DND-41 (cell line): Measurements from ENCODE around the gene FBLN7.
"Not testable (repeated sequence)": the region's sequence is repeated elsewhere in the genome, so short reads cannot be mapped to it uniquely, and the experiment has no call there.

ENCODE experiments used
- EZH2 ChIP-seq: IDR thresholded peaks from 3 replicates; pipeline ENCODE4 v1.6.1; 2012; ENCODE audit warnings: borderline replicate concordance, low read depth, mild to moderate bottlenecking, moderate library complexity, low read length, inconsistent platforms; ENCODE audit not compliant: severe bottlenecking
- TF ChIP-seq, protein P1 (sequence below): IDR thresholded peaks from 2 replicates; pipeline ENCODE4 v1.5.1; 2012; ENCODE audit warnings: borderline replicate concordance, low read length, moderate library complexity, mild to moderate bottlenecking; ENCODE audit not compliant: poor library complexity, severe bottlenecking; ENCODE audit errors: extremely low read depth

DNA sequence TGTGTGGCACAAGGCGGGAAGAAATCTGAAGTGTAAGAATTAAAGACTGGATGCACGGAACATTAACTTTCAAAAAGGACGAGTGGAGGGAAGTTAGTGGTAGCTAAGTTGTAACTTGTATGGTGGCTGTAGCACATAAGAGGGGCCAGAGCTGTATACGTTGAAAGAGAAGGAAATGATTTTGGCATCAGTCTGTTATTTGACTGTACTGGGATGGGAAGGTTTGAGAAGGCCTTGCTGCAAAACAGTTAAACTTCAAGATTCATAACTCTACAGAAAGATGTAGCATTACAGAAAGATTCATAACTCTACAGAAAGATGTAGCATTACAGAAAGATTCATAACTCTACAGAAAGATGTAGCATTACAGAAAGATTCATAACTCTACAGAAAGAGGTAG is 24.8 kb upstream of the FBLN7 start:
- TF ChIP-seq, protein P1, sequence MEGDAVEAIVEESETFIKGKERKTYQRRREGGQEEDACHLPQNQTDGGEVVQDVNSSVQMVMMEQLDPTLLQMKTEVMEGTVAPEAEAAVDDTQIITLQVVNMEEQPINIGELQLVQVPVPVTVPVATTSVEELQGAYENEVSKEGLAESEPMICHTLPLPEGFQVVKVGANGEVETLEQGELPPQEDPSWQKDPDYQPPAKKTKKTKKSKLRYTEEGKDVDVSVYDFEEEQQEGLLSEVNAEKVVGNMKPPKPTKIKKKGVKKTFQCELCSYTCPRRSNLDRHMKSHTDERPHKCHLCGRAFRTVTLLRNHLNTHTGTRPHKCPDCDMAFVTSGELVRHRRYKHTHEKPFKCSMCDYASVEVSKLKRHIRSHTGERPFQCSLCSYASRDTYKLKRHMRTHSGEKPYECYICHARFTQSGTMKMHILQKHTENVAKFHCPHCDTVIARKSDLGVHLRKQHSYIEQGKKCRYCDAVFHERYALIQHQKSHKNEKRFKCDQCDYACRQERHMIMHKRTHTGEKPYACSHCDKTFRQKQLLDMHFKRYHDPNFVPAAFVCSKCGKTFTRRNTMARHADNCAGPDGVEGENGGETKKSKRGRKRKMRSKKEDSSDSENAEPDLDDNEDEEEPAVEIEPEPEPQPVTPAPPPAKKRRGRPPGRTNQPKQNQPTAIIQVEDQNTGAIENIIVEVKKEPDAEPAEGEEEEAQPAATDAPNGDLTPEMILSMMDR, result not testable (repeated sequence)
- TF ChIP-seq EZH2, result not testable (repeated sequence)
